Activated CD4-positive, alpha-beta T cell treated with anti-CD3 and anti-CD28 coated beads, Interleukin-2, amount 50 U/mL, for 4 hours (primary cell): ENCODE measurements around the gene ZMYND12.
A peak's percentile ranks its signal among the peaks of the same experiment; 100 is the strongest.

Source experiments
- DNase-seq, 2 experiments: peaks; one replicate each; pipeline ENCODE4 v3.0.0-alpha.2; 2020

Gene ZMYND12

DNA sequence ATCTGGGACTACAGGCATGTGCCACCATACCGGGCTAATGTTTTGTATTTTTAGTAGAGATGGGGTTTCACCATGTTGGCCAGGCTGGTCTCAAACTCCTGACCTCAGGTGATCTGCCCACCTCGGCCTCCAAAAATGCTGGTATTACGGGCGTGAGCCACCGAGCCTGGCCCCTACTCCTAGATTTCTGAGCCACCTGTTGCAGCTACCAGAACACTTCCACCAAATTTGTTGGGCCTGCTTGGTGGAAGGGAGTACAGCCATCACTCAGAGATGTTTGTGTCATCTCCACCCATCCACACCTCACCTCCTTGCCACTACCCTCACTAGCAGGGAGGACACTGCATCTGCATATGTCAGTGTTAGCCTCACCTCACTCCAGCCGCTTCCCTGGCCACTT is 69.8 kb downstream of the ZMYND12 start:
- DNase-seq: no peak

DNA sequence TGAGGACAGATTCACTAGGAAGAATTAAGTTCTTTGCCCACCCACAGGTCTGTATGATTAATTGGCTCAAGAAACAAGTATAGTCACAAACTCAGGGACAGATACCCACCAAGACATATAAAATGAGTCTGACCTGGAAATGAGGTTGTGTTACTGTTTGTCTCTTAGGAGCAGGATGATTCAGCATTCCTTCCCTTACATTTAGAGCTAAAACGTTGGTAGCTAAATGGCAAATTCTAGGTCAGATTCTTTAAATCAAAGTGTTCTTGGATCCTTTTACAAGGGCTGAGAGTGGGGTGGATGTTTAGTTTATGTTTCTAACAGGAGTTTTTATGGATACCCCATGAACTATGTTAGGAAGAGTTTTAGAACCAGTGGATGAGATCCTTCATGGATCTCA is 70.5 kb downstream of the ZMYND12 start:
- DNase-seq: no peak

DNA sequence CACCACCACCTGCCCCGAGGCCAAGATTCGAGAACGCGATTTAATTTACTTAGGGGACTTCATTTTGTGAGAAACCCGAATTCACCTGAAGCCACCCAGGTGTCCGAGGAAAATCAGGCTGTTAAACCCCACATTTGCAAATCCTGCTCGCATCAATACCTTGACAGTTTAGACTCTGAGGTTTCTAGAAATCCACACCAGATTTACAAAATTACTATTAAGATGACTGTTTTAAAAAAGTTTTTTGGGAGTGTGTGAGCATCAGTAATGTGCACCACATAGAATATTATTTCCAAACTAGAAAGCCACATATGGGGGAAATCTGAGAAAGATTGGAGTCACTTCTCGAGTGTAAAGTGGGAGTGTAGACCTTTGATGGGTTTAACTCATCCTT is 74.5 kb downstream of the ZMYND12 start:
- no peak for DNase-seq

DNA sequence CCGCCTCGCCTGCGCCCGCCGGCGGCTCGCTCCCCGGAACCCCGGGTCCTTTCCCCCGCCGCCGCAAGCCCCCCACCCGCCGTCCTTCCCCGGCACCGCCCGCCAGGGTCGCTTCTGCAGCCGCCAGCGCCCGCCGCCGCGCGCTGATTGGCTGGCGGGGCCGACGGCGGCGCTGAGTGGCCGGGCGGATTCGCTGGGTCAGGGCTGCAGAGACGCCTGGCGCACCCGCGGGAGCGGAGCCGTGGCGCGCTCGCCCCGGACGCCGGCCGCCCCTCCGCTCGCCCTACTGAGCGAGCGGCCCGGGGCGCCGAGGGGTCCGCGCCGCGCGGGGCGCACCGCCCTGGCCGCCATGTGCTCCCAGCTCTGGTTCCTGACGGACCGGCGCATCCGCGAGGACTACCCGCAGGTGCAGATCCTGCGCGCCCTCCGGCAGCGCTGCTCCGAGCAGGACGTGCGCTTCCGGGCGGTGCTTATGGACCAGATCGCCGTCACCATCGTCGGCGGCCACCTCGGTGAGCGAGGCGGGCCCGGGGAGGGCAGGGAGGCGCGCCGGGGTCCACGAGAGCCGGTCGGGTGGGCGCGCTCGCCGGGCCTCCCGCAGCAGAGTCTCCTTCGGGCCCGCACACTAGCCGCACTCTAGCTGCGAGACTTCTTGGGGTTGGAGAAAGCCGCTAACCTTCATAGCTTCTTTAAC is 75.1 kb downstream of the ZMYND12 start, which contains the start of gene RIMKLA:
Gene RIMKLA, plus strand, starts transcription at position 207 of the 694 bp plus-strand sequence. Its CDS starts 143 bp downstream, at position 350.
- peak in 1 of 2 experiments; percentile 2 for DNase-seq
